GM12878 (cell line): ENCODE measurements around the gene SKA3. TPM values are rescaled to one million over a fixed set of nuclear protein-coding genes. Genes with fewer than 3 reads are reported as not detected.

ENCODE experiments used
- CBFB ChIP-seq: IDR thresholded peaks from 2 replicates; pipeline ENCODE4 v1.6.1; 2016; ENCODE audit warnings: antibody characterized with exemption, low read depth
- CUX1 ChIP-seq: IDR thresholded peaks from 2 replicates; pipeline ENCODE4 v1.6.1; 2012; ENCODE audit warnings: improper control_type of control experiment, low read depth, low read length; ENCODE audit not compliant: insufficient replicate concordance
- DPF2 ChIP-seq: fragments of 450-650 bp; IDR thresholded peaks from 2 replicates; pipeline ENCODE4 v1.6.1; 2017; ENCODE audit warnings: mild to moderate bottlenecking
- ESRRA ChIP-seq: IDR thresholded peaks from 2 replicates; pipeline ENCODE4 v1.6.1; 2012; ENCODE audit warnings: mild to moderate bottlenecking, low read length, improper control_type of control experiment
- GABPA ChIP-seq: IDR thresholded peaks from 2 replicates; pipeline ENCODE4 v1.6.1; 2014; ENCODE audit warnings: antibody characterized with exemption, low read depth, mild to moderate bottlenecking, inconsistent platforms
- IKZF1 ChIP-seq: fragments of 450-650 bp; conservative IDR thresholded peaks from 2 replicates; pipeline ENCODE4 v1.6.1; 2017; ENCODE audit warnings: antibody characterized with exemption, mild to moderate bottlenecking
- MXI1 ChIP-seq: fragments of 150-350 bp; IDR thresholded peaks from 2 replicates; pipeline ENCODE4 v1.6.1; 2011; ENCODE audit warnings: low read depth, mild to moderate bottlenecking, inconsistent platforms, low read length, improper control_type of control experiment
- PML ChIP-seq: IDR thresholded peaks from 2 replicates; pipeline ENCODE4 v1.6.1; 2012; ENCODE audit warnings: low read length, inconsistent platforms
- POLR2AphosphoS5 ChIP-seq: IDR thresholded peaks from 2 replicates; pipeline ENCODE4 v1.6.1; 2011; ENCODE audit warnings: mild to moderate bottlenecking, low read length, inconsistent platforms
- PRDM15 ChIP-seq: fragments of 450-650 bp; formaldehyde crosslinking; IDR thresholded peaks from 2 replicates; pipeline ENCODE4 v1.4.0; 2020; ENCODE audit warnings: mild to moderate bottlenecking, moderate library complexity
- RELA ChIP-seq: fragments of 450-650 bp; IDR thresholded peaks from 2 replicates; pipeline ENCODE4 v1.8.0; 2014; ENCODE audit warnings: borderline replicate concordance; ENCODE audit not compliant: partially characterized antibody
- REST ChIP-seq: IDR thresholded peaks from 2 replicates; pipeline ENCODE4 v1.6.1; 2012; ENCODE audit warnings: mild to moderate bottlenecking, low read depth, low read length
- RFX5 ChIP-seq: IDR thresholded peaks from 2 replicates; pipeline ENCODE4 v1.6.1; 2011; ENCODE audit warnings: low read depth, low read length, improper control_type of control experiment
- SIN3A ChIP-seq: IDR thresholded peaks from 2 replicates; pipeline ENCODE4 v1.6.1; 2012; ENCODE audit warnings: low read depth, low read length, improper control_type of control experiment
- SIX5 ChIP-seq: IDR thresholded peaks from 2 replicates; pipeline ENCODE4 v1.6.1; 2011; ENCODE audit warnings: mild to moderate bottlenecking, low read depth, low read length, moderate library complexity; ENCODE audit not compliant: severe bottlenecking
- SMAD1 ChIP-seq: fragments of 450-650 bp; IDR thresholded peaks from 2 replicates; pipeline ENCODE4 v1.6.1; 2018; ENCODE audit warnings: mild to moderate bottlenecking, low read depth; ENCODE audit not compliant: partially characterized antibody
- SREBF1 ChIP-seq: IDR thresholded peaks from 2 replicates; pipeline ENCODE4 v1.6.1; 2012; ENCODE audit warnings: mild to moderate bottlenecking, low read length
- ZNF24 ChIP-seq: fragments of 450-650 bp; IDR thresholded peaks from 2 replicates; pipeline ENCODE4 v1.6.1; 2017; ENCODE audit warnings: antibody characterized with exemption, mild to moderate bottlenecking
- ZNF274 ChIP-seq: IDR thresholded peaks from one replicate; pipeline ENCODE4 v1.8.0; 2011; ENCODE audit not compliant: insufficient read length, insufficient read depth
- polyA plus RNA-seq, 11 experiments: library from polyadenylated mRNA; depleted of rRNA in 4 of 11; unstranded in 6 of 11; stranded (reverse) in 5 of 11; fragments of >200 nt; fragmentation: Nextera tagmentation in 4 of 11; fragmentation: Illumina TruSeq in 1 of 11; extraction: Ambion mirVana in 4 of 11; extraction: Trizol in 1 of 11; gene quantifications; 1 replicate in 1 of 11; 2 replicates in 10 of 11; pipeline versions ENCODE4 v1.2.1 to v1.2.3, GENCODE V29; 2011 to 2016; ENCODE audit warnings: inconsistent platforms in 2 of 11, missing spikeins in 2 of 11, low read depth in 1 of 11
- total RNA-seq, 4 experiments: library from RNA; depleted of rRNA in 3 of 4; stranded (reverse); fragments of >200 nt in 3 of 4; fragmentation: Illumina TruSeq in 1 of 4; extraction: Trizol in 1 of 4; gene quantifications; 2 replicates each; pipeline versions ENCODE4 v1.2.1 to v1.2.3, GENCODE V29; 2013 to 2021

Gene SKA3
- total and polyA plus RNA-seq, 10 of the 15 experiments (the other 5 are each of a cell fraction or from before 2014, with no cell fraction given), result 13.5 to 69.7 (median 26.3) TPM

GRCh38 chr13:21176215-21176981 is at the start of gene SKA3, which contains the start of gene MRPL57 (continued):
- no peak for TF ChIP-seq ZNF24
- no peak for TF ChIP-seq RELA
- TF ChIP-seq GABPA, result no peak
- TF ChIP-seq IKZF1, result peak; percentile 91
- TF ChIP-seq PML, result peak; percentile 92
- TF ChIP-seq POLR2AphosphoS5, result peak; percentile 98
- TF ChIP-seq MXI1, result peak; percentile 98
- TF ChIP-seq CBFB, result peak; percentile 99
- no peak for TF ChIP-seq ESRRA
- TF ChIP-seq REST, result no peak
- no peak for TF ChIP-seq PRDM15 (CRISPR knock-in tag)
- no peak for TF ChIP-seq ZNF274
- TF ChIP-seq CUX1, result no peak
- no peak for TF ChIP-seq SMAD1
- TF ChIP-seq SREBF1, result no peak
- peak; percentile 43; the same call in 1 of the 2 replicates for TF ChIP-seq DPF2
- TF ChIP-seq SIN3A, result peak; percentile 100
- TF ChIP-seq SIX5, result peak; percentile 26
- TF ChIP-seq RFX5, result no peak
